Memory B cell (primary cell): ENCODE data around the gene ITLN2.
"Not testable (repeated sequence)": the region's sequence is repeated elsewhere in the genome, so short reads cannot be mapped to it uniquely, and the experiment has no call there.

Experiments used
- ATAC-seq: fragments of 150-1000 bp; cut with Tn5 transposase; 2 replicates; pipeline ENCODE4 v1.10.0; 2021; ENCODE audit warnings: low read depth, mild to moderate bottlenecking, moderate library complexity
- DNase-seq, 2 donors: peaks; one replicate each; pipeline ENCODE4 v3.0.0; 2022; ENCODE audit warnings: low spot score in 2 of 2
- H3K27ac Mint-ChIP-seq: one replicate; pipeline ENCODE4 v1.8.0; 2022; ENCODE audit warnings: mild to moderate bottlenecking, moderate library complexity, mixed read lengths
- H3K27me3 Mint-ChIP-seq: one replicate; pipeline ENCODE4 v1.8.0; 2022; ENCODE audit warnings: mixed read lengths
- H3K36me3 Mint-ChIP-seq: one replicate; pipeline ENCODE4 v1.8.0; 2022; ENCODE audit warnings: mild to moderate bottlenecking, mixed read lengths
- H3K4me1 Mint-ChIP-seq: one replicate; pipeline ENCODE4 v1.8.0; 2022; ENCODE audit warnings: mixed read lengths
- H3K4me3 Mint-ChIP-seq: one replicate; pipeline ENCODE4 v1.8.0; 2022; ENCODE audit warnings: mild to moderate bottlenecking, moderate library complexity, mixed read lengths
- H3K9me3 Mint-ChIP-seq: one replicate; pipeline ENCODE4 v1.8.0; 2022; ENCODE audit warnings: mixed read lengths

The ITLN2 gene

GRCh38 chr1:160978510-160978927, 23.9 kb upstream of the ITLN2 start:
- ATAC-seq (no peak), DNase-seq (no peak)
- Mint-ChIP-seq H3K9me3 (no peaks in the 10 kb centered on the region), H3K4me3 (no peak overlapping the region), H3K27ac (no peak overlapping the region), H3K27me3 (peaks cover 16% of the 10 kb centered on the region), H3K36me3 (peaks cover 1% of the 10 kb centered on the region), H3K4me1 (peaks cover 8% of the 10 kb centered on the region)

GRCh38 chr1:160975026-160975425, 20.4 kb upstream of the ITLN2 start:
- DNase-seq = no peak
- peaks cover 5% of the 10 kb centered on the region for H3K27me3 Mint-ChIP-seq

GRCh38 chr1:160973491-160973890, 18.9 kb upstream of the ITLN2 start:
- Mint-ChIP-seq H3K4me1 (no peaks in the 10 kb centered on the region), H3K36me3 (no peaks in the 10 kb centered on the region), H3K27ac (no peak overlapping the region), H3K27me3 (peaks cover 5% of the 10 kb centered on the region), H3K9me3 (no peaks in the 10 kb centered on the region), H3K4me3 (no peak overlapping the region)
- no peak for DNase-seq
- ATAC-seq = no peak

More at GRCh38 chr1:160975026-160975425, 20.4 kb upstream of the ITLN2 start:
- Mint-ChIP-seq H3K36me3 (no peaks in the 10 kb centered on the region), H3K4me1 (no peaks in the 10 kb centered on the region), H3K27ac (no peak overlapping the region), H3K9me3 (no peaks in the 10 kb centered on the region), H3K4me3 (no peak overlapping the region)
- ATAC-seq = no peak

- Mint-ChIP-seq H3K9me3 (no peaks in the 10 kb centered on the region), H3K36me3 (no peaks in the 10 kb centered on the region), H3K4me1 (no peaks in the 10 kb centered on the region), H3K27me3 (peaks cover 5% of the 10 kb centered on the region), H3K4me3 (no peak overlapping the region), H3K27ac (no peak overlapping the region)
- no peak for ATAC-seq
- DNase-seq = no peak
Observed at GRCh38 chr1:160972939-160973338, 18.3 kb upstream of the ITLN2 start.

GRCh38 chr1:160971618-160972056, 17.0 kb upstream of the ITLN2 start:
- Mint-ChIP-seq H3K4me3 (no peak overlapping the region), H3K36me3 (no peaks in the 10 kb centered on the region), H3K27me3 (peaks cover 5% of the 10 kb centered on the region), H3K9me3 (no peaks in the 10 kb centered on the region), H3K27ac (no peak overlapping the region), H3K4me1 (no peaks in the 10 kb centered on the region)
- no peak for ATAC-seq
- DNase-seq = no peak

- DNase-seq (no peak), ATAC-seq (no peak)
- Mint-ChIP-seq H3K27me3 (no peaks in the 10 kb centered on the region), H3K9me3 (no peaks in the 10 kb centered on the region), H3K36me3 (no peaks in the 10 kb centered on the region), H3K27ac (no peak overlapping the region), H3K4me3 (no peak overlapping the region), H3K4me1 (no peaks in the 10 kb centered on the region)
Observed at GRCh38 chr1:160963521-160963920, 8.9 kb upstream of the ITLN2 start.

GRCh38 chr1:160961419-160961818, 6.8 kb upstream of the ITLN2 start:
- H3K4me1 Mint-ChIP-seq = no peaks in the 10 kb centered on the region
- ATAC-seq (no peak), DNase-seq (no peak)
- no peak overlapping the region for H3K27ac Mint-ChIP-seq
- H3K9me3 Mint-ChIP-seq = no peaks in the 10 kb centered on the region
- no peaks in the 10 kb centered on the region for H3K36me3 Mint-ChIP-seq
- no peaks in the 10 kb centered on the region for H3K27me3 Mint-ChIP-seq
- H3K4me3 Mint-ChIP-seq = no peak overlapping the region

GRCh38 chr1:160956966-160957365, 2.4 kb upstream of the ITLN2 start:
- Mint-ChIP-seq H3K4me1 (peaks cover 2% of the 10 kb centered on the region), H3K9me3 (no peaks in the 10 kb centered on the region), H3K36me3 (no peaks in the 10 kb centered on the region), H3K27ac (no peak overlapping the region), H3K4me3 (no peak overlapping the region), H3K27me3 (no peaks in the 10 kb centered on the region)
- DNase-seq (no peak), ATAC-seq (no peak)

- ATAC-seq (no peak), DNase-seq (no peak)
- Mint-ChIP-seq H3K9me3 (no peaks in the 10 kb centered on the region), H3K4me1 (peaks cover 8% of the 10 kb centered on the region), H3K27ac (no peak overlapping the region), H3K36me3 (no peaks in the 10 kb centered on the region), H3K4me3 (no peak overlapping the region), H3K27me3 (no peaks in the 10 kb centered on the region)
Observed at GRCh38 chr1:160953030-160953429, 1.6 kb downstream of the ITLN2 start.

- Mint-ChIP-seq H3K27ac (no peak overlapping the region), H3K27me3 (no peaks in the 10 kb centered on the region), H3K4me3 (no peak overlapping the region), H3K9me3 (no peaks in the 10 kb centered on the region), H3K4me1 (peaks cover 8% of the 10 kb centered on the region), H3K36me3 (no peaks in the 10 kb centered on the region)
- DNase-seq = no peak
- no peak for ATAC-seq
Observed at GRCh38 chr1:160952129-160952510, 2.5 kb downstream of the ITLN2 start.

GRCh38 chr1:160951443-160952128, 3.0 kb downstream of the ITLN2 start:
- Mint-ChIP-seq H3K4me1 (peaks cover 8% of the 10 kb centered on the region), H3K36me3 (no peaks in the 10 kb centered on the region), H3K27me3 (peaks cover 2% of the 10 kb centered on the region), H3K27ac (no peak overlapping the region), H3K4me3 (no peak overlapping the region), H3K9me3 (no peaks in the 10 kb centered on the region)
- DNase-seq (peak; percentile 60 to 73), ATAC-seq (peak; percentile 91)

GRCh38 chr1:160950657-160951056, 4.0 kb downstream of the ITLN2 start:
- DNase-seq = no peak
- Mint-ChIP-seq H3K9me3 (no peaks in the 10 kb centered on the region), H3K27ac (no peak overlapping the region), H3K4me1 (peaks cover 8% of the 10 kb centered on the region), H3K27me3 (peaks cover 2% of the 10 kb centered on the region), H3K36me3 (no peaks in the 10 kb centered on the region), H3K4me3 (no peak overlapping the region)
- ATAC-seq = no peak

GRCh38 chr1:160949881-160950280, 4.7 kb downstream of the ITLN2 start:
- no peak overlapping the region for H3K27ac Mint-ChIP-seq
- peaks cover 2% of the 10 kb centered on the region for H3K27me3 Mint-ChIP-seq
- no peak overlapping the region for H3K4me3 Mint-ChIP-seq
- DNase-seq (no peak), ATAC-seq (no peak)
- H3K9me3 Mint-ChIP-seq = no peaks in the 10 kb centered on the region
- no peaks in the 10 kb centered on the region for H3K36me3 Mint-ChIP-seq
- H3K4me1 Mint-ChIP-seq = peaks cover 8% of the 10 kb centered on the region

- H3K36me3 Mint-ChIP-seq, H3K9me3 Mint-ChIP-seq, ATAC-seq, DNase-seq, H3K27me3 Mint-ChIP-seq, H3K4me1 Mint-ChIP-seq, H3K4me3 Mint-ChIP-seq, H3K27ac Mint-ChIP-seq: not testable (repeated sequence)
Observed at GRCh38 chr1:160949216-160949880, 5.3 kb downstream of the ITLN2 start.
